Muscle layer of duodenum (tissue), 2 donors: ENCODE results near the gene TUBB4B.

Source experiments
- H3K27ac ChIP-seq: one replicate; pipeline ENCODE4 v1.7.0; 2013; ENCODE audit warnings: mild to moderate bottlenecking, low read length
- H3K27me3 ChIP-seq: one replicate; pipeline ENCODE4 v1.7.0; 2013; ENCODE audit warnings: low read depth, mild to moderate bottlenecking, control low read depth, low read length
- H3K36me3 ChIP-seq, 2 donors: one replicate each; pipeline ENCODE4 v1.7.0; 2013; ENCODE audit warnings: low read length in 2 of 2, control low read depth in 1 of 2, mild to moderate bottlenecking in 1 of 2; ENCODE audit not compliant: insufficient read depth in 2 of 2, control insufficient read depth in 1 of 2
- H3K4me1 ChIP-seq, 2 donors: one replicate each; pipeline ENCODE4 v1.7.0; 2013; ENCODE audit warnings: low read length in 2 of 2, mild to moderate bottlenecking in 2 of 2, control low read depth in 1 of 2, moderate library complexity in 1 of 2; ENCODE audit not compliant: insufficient read depth in 2 of 2, control insufficient read depth in 1 of 2
- H3K4me3 ChIP-seq, 2 donors: one replicate each; pipeline ENCODE4 v1.7.0; 2013; ENCODE audit warnings: low read length in 2 of 2, low read depth in 1 of 2, mild to moderate bottlenecking in 1 of 2
- H3K9me3 ChIP-seq, 2 donors: one replicate each; pipeline ENCODE4 v1.7.0; 2013; ENCODE audit warnings: low read length in 2 of 2, control low read depth in 1 of 2, mild to moderate bottlenecking in 1 of 2; ENCODE audit not compliant: control insufficient read depth in 1 of 2
- donor health status: healthy.

TUBB4B gene

DNA sequence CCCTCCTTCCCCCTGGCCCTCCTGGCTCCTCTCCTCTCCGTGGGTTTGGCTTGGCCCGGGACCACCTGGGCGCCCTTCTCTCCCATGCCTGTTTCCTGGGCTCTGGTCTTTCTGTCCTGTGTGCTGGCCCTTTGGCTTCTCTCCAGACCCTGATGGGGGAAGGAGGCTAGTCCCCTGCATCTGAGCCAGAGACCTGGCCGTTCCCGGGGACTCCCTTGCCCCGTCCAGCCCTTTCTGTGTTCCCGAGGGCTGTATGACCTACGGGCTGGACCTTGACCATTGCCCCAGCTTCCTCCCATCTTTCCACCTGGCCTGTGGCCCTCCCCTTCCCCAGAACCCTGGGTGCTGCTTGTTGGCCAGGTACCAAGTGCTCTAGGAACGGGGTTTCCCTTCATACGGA, 22.4 kb downstream of the TUBB4B start:
- H3K9me3 ChIP-seq, result no peaks in the 10 kb centered on the region
- no peak overlapping the region for H3K4me3 ChIP-seq
- no peaks in the 10 kb centered on the region for H3K4me1 ChIP-seq
- H3K27me3 ChIP-seq, result no peaks in the 10 kb centered on the region
- H3K36me3 ChIP-seq, result peaks cover 18 to 50% of the 10 kb centered on the region in 2 donors
- no peak overlapping the region for H3K27ac ChIP-seq

DNA sequence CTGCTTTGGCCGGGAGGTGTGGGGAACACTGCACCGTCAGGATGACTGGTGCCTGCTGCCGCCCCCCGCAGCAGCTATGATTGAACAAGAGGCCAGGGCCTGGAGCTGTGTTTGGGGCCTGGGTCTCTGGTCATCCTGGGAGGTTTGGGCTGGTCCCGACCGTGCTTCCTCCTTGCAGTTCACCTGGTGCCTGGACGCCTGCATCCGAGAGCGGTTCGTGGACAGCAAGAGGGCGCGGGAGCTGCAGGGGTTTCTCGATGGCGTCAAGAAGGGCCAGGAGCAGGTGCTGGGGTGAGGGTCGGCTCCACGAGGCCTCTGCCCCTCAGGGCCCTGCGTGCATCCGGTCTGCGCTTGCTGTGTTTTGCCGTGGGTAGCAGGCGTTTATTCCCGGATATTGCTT, 23.0 kb downstream of the TUBB4B start:
- Histone ChIP-seq H3K27me3 (no peaks in the 10 kb centered on the region), H3K9me3 (no peaks in the 10 kb centered on the region), H3K4me3 (no peak overlapping the region), H3K36me3 (peaks cover 13 to 45% of the 10 kb centered on the region in 2 donors), H3K4me1 (peaks cover 0 to 4% of the 10 kb centered on the region in 2 donors), H3K27ac (no peak overlapping the region)

DNA sequence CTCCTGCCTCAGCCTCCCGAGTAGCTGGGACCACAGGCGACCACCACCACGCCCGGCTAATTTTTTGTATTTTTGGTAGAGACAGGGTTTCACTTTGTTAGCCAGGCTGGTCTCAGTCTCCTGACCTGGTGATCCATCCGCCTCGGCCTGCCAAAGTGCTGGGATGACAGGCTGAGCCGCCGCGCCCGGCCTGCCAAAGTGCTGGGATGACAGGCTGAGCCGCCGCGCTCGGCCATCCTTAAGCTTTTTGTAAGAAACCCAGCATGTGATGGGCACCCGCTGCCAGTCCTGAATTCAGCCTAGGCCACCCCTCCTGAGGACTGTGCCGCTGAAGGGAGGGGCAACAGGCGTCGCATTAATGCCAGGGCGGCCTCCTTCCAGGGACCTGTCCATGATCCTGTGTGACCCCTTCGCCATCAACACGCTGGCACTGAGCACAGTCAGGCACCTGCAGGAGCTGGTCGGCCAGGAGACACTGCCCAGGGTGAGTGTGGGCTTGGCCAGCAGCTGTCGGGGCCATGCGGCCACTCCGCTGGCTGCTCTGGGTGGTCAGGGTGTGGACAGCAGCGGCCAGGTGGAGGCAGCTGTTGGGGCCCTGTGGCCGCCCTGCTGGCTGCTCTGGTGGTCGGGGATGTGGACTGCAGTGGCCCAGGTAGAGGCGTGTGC, 24.5 kb downstream of the TUBB4B start:
- Histone ChIP-seq H3K27me3 (no peaks in the 10 kb centered on the region), H3K4me3 (no peak overlapping the region), H3K4me1 (peaks cover 4 to 11% of the 10 kb centered on the region in 2 donors), H3K36me3 (peaks cover 17 to 42% of the 10 kb centered on the region in 2 donors), H3K27ac (no peak overlapping the region), H3K9me3 (no peaks in the 10 kb centered on the region)

DNA sequence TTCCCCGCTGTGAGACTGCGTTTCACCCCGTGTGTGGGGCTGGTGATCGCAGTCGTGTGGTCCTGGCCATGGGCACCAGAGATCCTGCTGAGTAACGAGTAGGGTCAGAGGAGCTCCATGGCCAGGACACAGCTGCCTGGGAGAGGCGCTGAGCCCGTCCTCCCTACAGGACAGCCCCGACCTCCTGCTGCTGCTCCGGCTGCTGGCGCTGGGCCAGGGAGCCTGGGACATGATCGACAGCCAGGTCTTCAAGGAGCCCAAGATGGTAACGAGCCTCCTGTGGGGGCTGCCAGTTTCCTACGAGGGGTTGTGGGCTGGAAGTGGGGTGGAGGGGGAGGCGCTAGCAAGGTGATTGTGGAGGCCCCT, 25.1 kb downstream of the TUBB4B start:
- H3K36me3 ChIP-seq, result peaks cover 17 to 46% of the 10 kb centered on the region in 2 donors
- peaks cover 4 to 11% of the 10 kb centered on the region in 2 donors for H3K4me1 ChIP-seq
- H3K27ac ChIP-seq, result no peak overlapping the region
- no peaks in the 10 kb centered on the region for H3K27me3 ChIP-seq
- no peak overlapping the region for H3K4me3 ChIP-seq
- H3K9me3 ChIP-seq, result no peaks in the 10 kb centered on the region

DNA sequence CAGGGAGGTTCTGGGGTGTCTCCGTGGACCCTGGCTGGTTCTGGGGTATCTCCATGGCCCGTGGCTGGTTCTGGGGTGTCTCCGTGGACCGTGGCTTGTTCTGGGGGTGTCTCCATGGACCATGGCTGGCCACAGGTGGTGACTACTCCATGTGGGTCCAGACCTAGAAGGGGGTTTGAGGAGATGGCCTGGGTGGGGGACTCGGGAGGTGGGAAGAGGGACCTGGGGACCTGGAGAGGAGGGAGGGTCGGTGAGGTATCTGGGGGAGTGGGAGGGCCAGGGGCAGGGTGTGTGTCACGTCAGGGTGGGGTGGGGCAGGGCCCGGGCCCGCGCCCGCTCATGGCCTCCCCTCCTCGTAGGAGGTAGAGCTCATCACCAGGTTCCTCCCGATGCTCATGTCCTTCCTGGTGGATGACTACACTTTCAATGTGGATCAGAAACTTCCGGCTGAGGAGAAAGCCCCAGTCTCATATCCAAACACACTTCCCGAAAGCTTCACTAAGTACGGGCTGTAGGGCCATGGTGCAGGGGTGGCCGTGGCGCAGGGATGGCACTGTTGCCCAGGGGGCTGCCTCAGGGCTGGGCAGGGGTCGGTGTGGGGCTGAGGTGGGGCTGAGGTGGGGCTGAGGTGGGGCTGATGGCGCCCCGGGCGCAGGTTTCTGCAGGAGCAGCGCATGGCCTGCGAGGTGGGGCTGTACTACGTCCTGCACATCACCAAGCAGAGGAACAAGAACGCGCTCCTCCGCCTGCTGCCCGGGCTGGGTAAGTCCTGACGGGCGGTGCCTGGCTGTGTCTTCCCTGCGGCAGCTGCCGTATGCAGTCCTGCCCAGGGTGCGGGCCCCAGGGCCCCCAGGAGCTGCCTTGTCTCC, 25.7 kb downstream of the TUBB4B start:
- H3K36me3 ChIP-seq, result peaks cover 17 to 50% of the 10 kb centered on the region in 2 donors
- no peaks in the 10 kb centered on the region for H3K9me3 ChIP-seq
- no peak overlapping the region for H3K27ac ChIP-seq
- peaks cover 4 to 11% of the 10 kb centered on the region in 2 donors for H3K4me1 ChIP-seq
- H3K27me3 ChIP-seq, result no peaks in the 10 kb centered on the region
- no peak overlapping the region for H3K4me3 ChIP-seq

DNA sequence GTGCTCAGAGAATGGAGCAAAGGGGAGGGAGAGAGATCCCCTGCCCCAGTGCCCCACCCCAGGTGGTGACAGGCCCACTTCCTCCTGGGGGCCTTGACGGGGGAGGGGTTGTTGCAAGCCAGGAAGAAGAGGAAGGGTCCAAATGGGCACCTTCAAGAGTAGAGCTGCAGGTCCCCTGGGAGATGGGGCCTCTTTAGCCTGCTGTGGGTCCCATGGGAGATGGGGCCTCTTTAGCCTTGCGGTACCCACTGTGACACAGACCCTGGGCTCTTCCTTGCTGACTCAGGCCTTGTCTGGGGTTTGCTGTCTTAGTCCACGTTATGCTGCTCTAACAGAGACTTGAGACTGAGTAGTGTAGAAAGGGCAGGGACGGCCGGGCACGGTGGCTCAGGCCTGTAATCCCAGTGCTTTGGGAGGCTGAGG, 26.9 kb downstream of the TUBB4B start:
- Histone ChIP-seq H3K27ac (no peak overlapping the region), H3K4me1 (peaks cover 4 to 11% of the 10 kb centered on the region in 2 donors), H3K27me3 (no peaks in the 10 kb centered on the region), H3K4me3 (no peak overlapping the region), H3K36me3 (peaks cover 21 to 61% of the 10 kb centered on the region in 2 donors), H3K9me3 (no peaks in the 10 kb centered on the region)

DNA sequence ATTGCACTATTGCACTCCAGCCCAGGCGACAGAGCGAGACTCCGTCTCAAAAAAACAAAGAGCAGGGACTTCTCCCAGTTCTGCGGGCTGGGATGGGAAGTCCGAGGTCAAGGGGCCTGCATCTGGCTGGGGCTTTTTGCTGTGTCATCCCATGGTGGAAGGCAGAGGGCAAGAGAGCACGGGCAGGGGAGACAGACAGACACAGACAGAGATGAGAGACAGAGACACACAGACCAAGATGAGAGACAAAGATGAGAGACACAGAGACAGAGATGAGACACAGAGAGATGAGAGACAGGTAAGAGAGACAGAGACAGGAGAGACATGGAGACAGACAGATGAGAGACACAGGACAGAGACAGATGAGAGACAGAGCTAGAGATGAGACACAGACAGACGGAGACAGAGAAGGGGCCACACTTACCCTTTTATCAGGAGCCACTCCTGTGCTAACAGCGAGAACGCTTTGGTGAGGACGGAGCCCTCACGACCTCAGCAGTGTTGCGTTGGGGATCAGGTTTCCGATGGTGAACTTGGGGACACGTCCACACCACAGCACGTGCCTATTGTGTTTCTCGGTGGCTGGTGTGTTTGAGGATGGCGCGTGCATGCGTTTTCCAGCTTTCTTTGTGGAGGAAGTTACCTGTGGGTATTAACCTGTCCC, 27.6 kb downstream of the TUBB4B start:
- Histone ChIP-seq H3K9me3 (no peaks in the 10 kb centered on the region), H3K36me3 (peaks cover 21 to 63% of the 10 kb centered on the region in 2 donors), H3K27ac (no peak overlapping the region), H3K4me3 (no peak overlapping the region), H3K27me3 (no peaks in the 10 kb centered on the region), H3K4me1 (peaks cover 4 to 11% of the 10 kb centered on the region in 2 donors)

DNA sequence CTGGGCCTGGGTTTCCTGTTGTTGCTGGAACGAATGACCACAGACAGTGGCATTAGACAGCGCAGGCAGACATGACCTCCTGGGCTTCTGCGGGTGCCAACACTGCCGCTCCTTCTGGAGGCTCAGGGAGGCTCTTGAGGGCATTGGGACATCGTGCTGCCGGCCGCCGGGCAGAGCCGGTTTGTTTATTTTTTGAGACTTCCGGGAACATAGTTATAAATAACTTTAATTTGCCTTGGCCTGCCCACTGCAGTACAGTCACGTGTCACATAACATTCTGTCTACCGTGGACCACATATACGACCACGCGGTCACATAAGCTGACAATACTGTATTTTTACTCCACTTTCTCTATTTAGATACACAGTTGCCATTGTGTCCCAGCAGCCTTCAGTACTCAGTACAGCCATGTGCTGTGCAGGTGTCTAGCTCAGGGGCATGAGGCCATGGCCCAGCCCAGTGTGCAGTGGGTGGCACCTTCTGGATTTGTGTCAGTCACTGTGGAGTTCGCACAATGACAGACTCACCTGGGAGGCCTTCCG, 28.2 kb downstream of the TUBB4B start:
- no peaks in the 10 kb centered on the region for H3K27me3 ChIP-seq
- H3K4me3 ChIP-seq, result no peak overlapping the region
- H3K27ac ChIP-seq, result no peak overlapping the region
- H3K9me3 ChIP-seq, result no peaks in the 10 kb centered on the region
- H3K4me1 ChIP-seq, result peaks cover 4 to 11% of the 10 kb centered on the region in 2 donors
- H3K36me3 ChIP-seq, result peaks cover 21 to 63% of the 10 kb centered on the region in 2 donors

DNA sequence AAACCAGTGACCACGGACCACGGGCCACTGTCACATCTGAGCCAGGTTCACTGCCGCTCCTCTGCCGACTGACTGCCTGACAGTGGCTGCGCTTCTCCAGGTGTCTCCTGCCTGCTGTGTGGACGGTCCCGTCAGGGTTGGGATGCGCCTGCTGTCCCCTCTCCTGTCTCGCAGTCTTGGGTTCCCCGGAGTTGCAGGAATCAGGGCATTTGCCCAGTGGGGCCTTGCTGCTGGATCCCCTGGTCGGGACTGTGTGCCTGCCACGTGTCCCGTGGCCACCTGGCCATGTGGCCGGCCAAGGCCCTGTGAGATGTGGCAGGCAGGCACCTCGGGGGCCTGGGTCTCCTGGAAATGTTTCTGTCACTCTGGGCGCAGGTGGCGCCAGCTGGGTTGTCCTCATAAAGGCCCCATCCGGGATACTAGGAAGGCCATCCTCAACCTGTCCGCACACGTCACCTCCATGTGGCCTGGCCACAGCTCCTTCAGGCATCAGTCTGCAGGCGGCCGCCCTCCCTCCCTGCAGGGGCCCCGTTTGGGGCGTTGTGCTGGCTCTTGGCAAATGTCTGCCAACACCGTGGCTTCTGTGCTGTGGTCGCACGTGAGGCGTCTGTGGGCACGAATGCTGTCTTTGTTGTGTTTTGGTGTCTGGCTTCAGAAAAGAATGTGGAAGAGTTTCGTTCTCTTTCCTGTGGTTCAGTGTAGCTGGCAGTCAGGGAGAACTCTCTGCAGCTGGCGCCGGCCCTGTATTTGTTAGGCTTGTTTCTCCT, 30.0 kb downstream of the TUBB4B start:
- Histone ChIP-seq H3K27ac (no peak overlapping the region), H3K4me1 (peaks cover 6 to 17% of the 10 kb centered on the region in 2 donors), H3K36me3 (peaks cover 21 to 53% of the 10 kb centered on the region in 2 donors), H3K9me3 (no peaks in the 10 kb centered on the region), H3K4me3 (no peak overlapping the region), H3K27me3 (no peaks in the 10 kb centered on the region)

DNA sequence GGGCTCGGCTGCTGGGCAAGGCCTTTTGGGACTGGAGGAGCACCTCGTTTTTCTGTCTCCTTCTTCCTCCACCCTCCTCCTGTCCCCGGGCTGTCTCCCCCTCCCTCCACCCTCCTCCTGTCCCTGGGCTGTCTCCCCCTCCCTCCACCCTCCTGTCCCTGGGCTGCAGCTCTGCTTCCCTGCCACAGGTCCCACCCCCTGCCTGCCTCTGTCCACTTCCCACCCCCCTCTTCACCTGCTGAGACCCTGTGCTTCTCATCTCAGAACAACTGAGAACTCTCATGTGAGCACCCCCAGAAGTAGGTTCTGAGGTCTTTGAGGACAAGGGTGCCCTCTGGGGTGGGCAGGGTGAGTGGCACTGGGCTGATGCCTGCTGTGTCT, 30.6 kb downstream of the TUBB4B start:
- H3K9me3 ChIP-seq, result no peaks in the 10 kb centered on the region
- H3K27ac ChIP-seq, result no peak overlapping the region
- H3K4me3 ChIP-seq, result no peak overlapping the region
- no peaks in the 10 kb centered on the region for H3K27me3 ChIP-seq
- peaks cover 11 to 22% of the 10 kb centered on the region in 2 donors for H3K4me1 ChIP-seq
- peaks cover 18 to 47% of the 10 kb centered on the region in 2 donors for H3K36me3 ChIP-seq
